ENCODE measurements around the gene CPZ.

CPZ gene

GRCh38 chr4:8577046-8577445, 15.5 kb upstream of the CPZ start:
- H3K36me3 ChIP-seq (ENCODE audit: control insufficient read depth, insufficient read depth, low read length): no peaks in the 10 kb centered on the region
- H3K9me3 ChIP-seq (ENCODE audit: control insufficient read depth, low read length): no peaks in the 10 kb centered on the region
- no peaks in the 10 kb centered on the region for H3K4me1 ChIP-seq (ENCODE audit: control insufficient read depth, insufficient read depth, low read length)
- no peak overlapping the region for H3K9ac ChIP-seq (ENCODE audit: low read length)
- no peak overlapping the region for H3K4me3 ChIP-seq (ENCODE audit: low read length)
- H3K27me3 ChIP-seq (ENCODE audit: control insufficient read depth, insufficient read depth, low read length): peaks cover 26% of the 10 kb centered on the region

GRCh38 chr4:8577972-8578371, 14.6 kb upstream of the CPZ start:
- Histone ChIP-seq H3K36me3 (ENCODE audit: control insufficient read depth, insufficient read depth, low read length) (no peaks in the 10 kb centered on the region), H3K4me1 (ENCODE audit: control insufficient read depth, insufficient read depth, low read length) (no peaks in the 10 kb centered on the region), H3K9me3 (ENCODE audit: control insufficient read depth, low read length) (no peaks in the 10 kb centered on the region), H3K27me3 (ENCODE audit: control insufficient read depth, insufficient read depth, low read length) (peaks cover 31% of the 10 kb centered on the region), H3K4me3 (ENCODE audit: low read length) (no peak overlapping the region), H3K9ac (ENCODE audit: low read length) (no peak overlapping the region)

GRCh38 chr4:8578717-8579116, 13.8 kb upstream of the CPZ start:
- H3K9me3 ChIP-seq (ENCODE audit: control insufficient read depth, low read length): no peaks in the 10 kb centered on the region
- H3K4me1 ChIP-seq (ENCODE audit: control insufficient read depth, insufficient read depth, low read length): no peaks in the 10 kb centered on the region
- H3K36me3 ChIP-seq (ENCODE audit: control insufficient read depth, insufficient read depth, low read length): no peaks in the 10 kb centered on the region
- H3K27me3 ChIP-seq (ENCODE audit: control insufficient read depth, insufficient read depth, low read length): peaks cover 31% of the 10 kb centered on the region
- H3K9ac ChIP-seq (ENCODE audit: low read length): no peak overlapping the region
- no peak overlapping the region for H3K4me3 ChIP-seq (ENCODE audit: low read length)

GRCh38 chr4:8579526-8580320, 12.8 kb upstream of the CPZ start:
- Histone ChIP-seq H3K36me3 (ENCODE audit: control insufficient read depth, insufficient read depth, low read length) (no peaks in the 10 kb centered on the region), H3K27me3 (ENCODE audit: control insufficient read depth, insufficient read depth, low read length) (peaks cover 31% of the 10 kb centered on the region), H3K9me3 (ENCODE audit: control insufficient read depth, low read length) (no peaks in the 10 kb centered on the region)

GRCh38 chr4:8580321-8581093, 12.1 kb upstream of the CPZ start, which contains the start of gene GPR78:
GPR78 (plus strand) TSS chr4:8580392; CDS start chr4:8580983, 591 bp downstream.
- Histone ChIP-seq H3K36me3 (ENCODE audit: control insufficient read depth, insufficient read depth, low read length) (no peaks in the 10 kb centered on the region), H3K4me1 (ENCODE audit: control insufficient read depth, insufficient read depth, low read length) (no peaks in the 10 kb centered on the region), H3K27me3 (ENCODE audit: control insufficient read depth, insufficient read depth, low read length) (peaks cover 32% of the 10 kb centered on the region), H3K4me3 (ENCODE audit: low read length) (no peak within 1 kb of the TSS), H3K9ac (ENCODE audit: low read length) (no peak within 1 kb of the TSS), H3K9me3 (ENCODE audit: control insufficient read depth, low read length) (no peaks in the 10 kb centered on the region)

More at GRCh38 chr4:8579526-8580320, 12.8 kb upstream of the CPZ start:
- no peaks in the 10 kb centered on the region for H3K4me1 ChIP-seq (ENCODE audit: control insufficient read depth, insufficient read depth, low read length)
- H3K9ac ChIP-seq (ENCODE audit: low read length): no peak overlapping the region
- no peak overlapping the region for H3K4me3 ChIP-seq (ENCODE audit: low read length)

- Histone ChIP-seq H3K27me3 (ENCODE audit: control insufficient read depth, insufficient read depth, low read length) (peaks cover 39% of the 10 kb centered on the region), H3K36me3 (ENCODE audit: control insufficient read depth, insufficient read depth, low read length) (no peaks in the 10 kb centered on the region), H3K4me1 (ENCODE audit: control insufficient read depth, insufficient read depth, low read length) (no peaks in the 10 kb centered on the region), H3K4me3 (ENCODE audit: low read length) (no peak overlapping the region), H3K9ac (ENCODE audit: low read length) (no peak overlapping the region), H3K9me3 (ENCODE audit: control insufficient read depth, low read length) (no peaks in the 10 kb centered on the region)
These were observed 11.3 kb upstream of the CPZ start for GRCh38 chr4:8581094-8581861.

GRCh38 chr4:8582016-8582415, 10.5 kb upstream of the CPZ start:
- Histone ChIP-seq H3K9me3 (ENCODE audit: control insufficient read depth, low read length) (no peaks in the 10 kb centered on the region), H3K36me3 (ENCODE audit: control insufficient read depth, insufficient read depth, low read length) (no peaks in the 10 kb centered on the region), H3K4me1 (ENCODE audit: control insufficient read depth, insufficient read depth, low read length) (no peaks in the 10 kb centered on the region), H3K27me3 (ENCODE audit: control insufficient read depth, insufficient read depth, low read length) (peaks cover 43% of the 10 kb centered on the region), H3K4me3 (ENCODE audit: low read length) (no peak overlapping the region), H3K9ac (ENCODE audit: low read length) (no peak overlapping the region)

GRCh38 chr4:8582436-8582835, 10.1 kb upstream of the CPZ start:
- H3K27me3 ChIP-seq (ENCODE audit: control insufficient read depth, insufficient read depth, low read length): peaks cover 43% of the 10 kb centered on the region

GRCh38 chr4:8582941-8583654, 9.5 kb upstream of the CPZ start:
- Histone ChIP-seq H3K9ac (ENCODE audit: low read length) (no peak overlapping the region), H3K27me3 (ENCODE audit: control insufficient read depth, insufficient read depth, low read length) (peaks cover 39% of the 10 kb centered on the region), H3K4me3 (ENCODE audit: low read length) (no peak overlapping the region), H3K36me3 (ENCODE audit: control insufficient read depth, insufficient read depth, low read length) (no peaks in the 10 kb centered on the region), H3K4me1 (ENCODE audit: control insufficient read depth, insufficient read depth, low read length) (no peaks in the 10 kb centered on the region), H3K9me3 (ENCODE audit: control insufficient read depth, low read length) (no peaks in the 10 kb centered on the region)

More at GRCh38 chr4:8582436-8582835, 10.1 kb upstream of the CPZ start:
- H3K4me3 ChIP-seq (ENCODE audit: low read length): no peak overlapping the region
- no peak overlapping the region for H3K9ac ChIP-seq (ENCODE audit: low read length)
- no peaks in the 10 kb centered on the region for H3K9me3 ChIP-seq (ENCODE audit: control insufficient read depth, low read length)
- no peaks in the 10 kb centered on the region for H3K36me3 ChIP-seq (ENCODE audit: control insufficient read depth, insufficient read depth, low read length)
- H3K4me1 ChIP-seq (ENCODE audit: control insufficient read depth, insufficient read depth, low read length): no peaks in the 10 kb centered on the region

GRCh38 chr4:8583655-8584025, 8.9 kb upstream of the CPZ start:
- no peak overlapping the region for H3K9ac ChIP-seq (ENCODE audit: low read length)
- H3K9me3 ChIP-seq (ENCODE audit: control insufficient read depth, low read length): no peaks in the 10 kb centered on the region
- H3K27me3 ChIP-seq (ENCODE audit: control insufficient read depth, insufficient read depth, low read length): peaks cover 39% of the 10 kb centered on the region
- H3K4me3 ChIP-seq (ENCODE audit: low read length): no peak overlapping the region
- no peaks in the 10 kb centered on the region for H3K4me1 ChIP-seq (ENCODE audit: control insufficient read depth, insufficient read depth, low read length)
- H3K36me3 ChIP-seq (ENCODE audit: control insufficient read depth, insufficient read depth, low read length): no peaks in the 10 kb centered on the region

- Histone ChIP-seq H3K4me3 (ENCODE audit: low read length) (no peak overlapping the region), H3K36me3 (ENCODE audit: control insufficient read depth, insufficient read depth, low read length) (no peaks in the 10 kb centered on the region), H3K9ac (ENCODE audit: low read length) (no peak overlapping the region), H3K9me3 (ENCODE audit: control insufficient read depth, low read length) (no peaks in the 10 kb centered on the region), H3K4me1 (ENCODE audit: control insufficient read depth, insufficient read depth, low read length) (no peaks in the 10 kb centered on the region), H3K27me3 (ENCODE audit: control insufficient read depth, insufficient read depth, low read length) (peaks cover 34% of the 10 kb centered on the region)
These were observed 7.4 kb upstream of the CPZ start for GRCh38 chr4:8585186-8585585.

Measured in mucosa of stomach (tissue), 1 donor.